Measurements from ENCODE around the gene CDSN. TPM values are rescaled to one million over a fixed set of nuclear protein-coding genes. Genes with fewer than 3 reads are reported as not detected.

Gene CDSN
- total and polyA plus RNA-seq, 2 donors (not counting 1 experiment from before 2014, with no cell fraction given): not detected

DNA sequence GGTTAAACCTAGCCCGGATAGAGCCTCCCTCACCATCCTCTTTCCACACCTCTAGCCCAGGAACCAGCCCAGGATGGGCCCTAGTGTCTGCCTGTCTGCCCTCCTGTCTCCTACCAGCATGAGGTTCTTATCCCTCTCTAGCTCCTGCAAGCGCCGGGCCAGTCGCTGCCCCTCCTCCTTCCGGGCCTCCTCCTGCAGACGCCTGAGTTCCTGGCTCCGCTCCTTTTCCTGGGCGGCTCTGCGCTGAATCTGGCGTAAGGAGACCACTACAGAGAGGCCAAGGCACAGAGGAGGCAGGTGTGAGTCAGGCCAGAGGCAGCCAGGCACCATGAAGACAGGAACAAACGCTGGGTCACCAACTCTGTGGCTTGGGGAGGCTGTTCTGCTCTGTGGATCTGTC, 22.9 kb upstream of the CDSN start:
- POLR2A ChIA-PET: no interaction called here
- H3K4me1 Mint-ChIP-seq: peaks cover 2% of the 10 kb centered on the region
- no peak overlapping the region for H2AFZ ChIP-seq (ENCODE audit: insufficient read depth, low read depth, low read length, poor library complexity, severe bottlenecking)
- DNase-seq: no peak
- TF ChIP-seq EZH2 (IDR thresholded peaks at IDR 0.05; ENCODE audit: borderline replicate concordance, insufficient read depth, low read depth, low read length, poor library complexity, severe bottlenecking): no peak
- TF ChIP-seq CTCF (IDR thresholded peaks at IDR 0.05): no peak
- H3K27ac ChIP-seq (ENCODE audit: low read length in 2 of 2): no peak overlapping the region
- intact Hi-C loops (cut with micrococcal nuclease): no loop called here
- no peaks in the 10 kb centered on the region for H3K27me3 Mint-ChIP-seq
- 93% methylated on average over 11 of the region's 11 CpGs for WGBS (ENCODE audit: insufficient coverage)
- no peak overlapping the region for H3K4me2 ChIP-seq (replicated peaks; ENCODE audit: low read depth, low read length, poor library complexity, severe bottlenecking)
- H3K9me3 Mint-ChIP-seq (ENCODE audit: insufficient read depth): no peaks in the 10 kb centered on the region
- ATAC-seq (ENCODE audit: low read depth): no peak
- no peaks in the 10 kb centered on the region for H3K79me2 ChIP-seq (ENCODE audit: control insufficient read depth, insufficient read depth, low read length)
- no peaks in the 10 kb centered on the region for H3K9me3 ChIP-seq (ENCODE audit: control extremely low read depth in 1 of 3, control insufficient read depth in 2 of 3, insufficient read depth in 1 of 3, low read length in 2 of 3)
- no peak overlapping the region for H3K4me3 Mint-ChIP-seq
- no peaks in the 10 kb centered on the region for H4K20me1 ChIP-seq (ENCODE audit: control insufficient read depth, insufficient read depth, low read length, poor library complexity, severe bottlenecking)
- peaks cover 0 to 13% of the 10 kb centered on the region in 2 experiments for H3K36me3 ChIP-seq (replicated peaks in 1 of 2; ENCODE audit: control extremely low read depth in 1 of 2, control insufficient read depth in 1 of 2, extremely low read depth in 1 of 2, insufficient read depth in 2 of 2, low read length in 1 of 2)
- no peak overlapping the region for H3K27ac Mint-ChIP-seq
- no peak overlapping the region for H3K9ac ChIP-seq (ENCODE audit: low read length)
- CTCF ChIA-PET: interaction anchor here (2.1 to 5.3 kb wide), 2 partner anchors 12 to 224 kb away, joined by 6 to 24 read pairs; no protein-coding TSS in a partner anchor
- H3K4me3 ChIP-seq (ENCODE audit: control extremely low read depth in 1 of 5, extremely low read depth in 1 of 5, insufficient read depth in 1 of 5, low read depth in 2 of 5, low read length in 4 of 5): no peak overlapping the region
- no peaks in the 10 kb centered on the region for H3K4me1 ChIP-seq (ENCODE audit: control insufficient read depth in 2 of 2, insufficient read depth in 2 of 2, low read length in 2 of 2)
- no peaks in the 10 kb centered on the region for H3K27me3 ChIP-seq (replicated peaks in 1 of 4; ENCODE audit: control extremely low read depth in 1 of 4, control insufficient read depth in 3 of 4, insufficient read depth in 4 of 4, low read length in 3 of 4)

DNA sequence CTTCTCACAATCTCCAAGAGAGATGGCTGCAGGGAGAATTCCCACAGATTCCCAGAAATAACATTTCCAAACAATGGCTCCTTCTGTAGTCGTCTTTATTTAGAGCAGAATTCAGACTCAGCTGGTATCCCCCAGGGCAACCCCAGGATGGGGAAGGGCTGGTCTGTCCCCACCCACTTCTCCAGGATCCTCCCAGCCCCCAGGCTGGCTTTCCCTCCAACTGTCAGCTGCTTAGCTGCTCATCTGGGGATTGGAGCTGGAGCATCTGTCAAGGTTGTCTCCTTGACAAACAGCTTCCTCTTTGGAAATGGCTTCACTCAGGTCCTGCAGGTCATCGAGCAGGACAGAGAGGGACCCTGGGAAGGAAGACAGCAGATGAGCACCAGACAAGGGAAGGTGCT, 22.1 kb upstream of the CDSN start:
- intact Hi-C loops (cut with micrococcal nuclease): no loop called here
- Mint-ChIP-seq H3K4me3 (no peak overlapping the region), H3K4me1 (peaks cover 4% of the 10 kb centered on the region), H3K9me3 (ENCODE audit: insufficient read depth) (no peaks in the 10 kb centered on the region), H3K27ac (no peak overlapping the region), H3K27me3 (peaks cover 3% of the 10 kb centered on the region)
- no peaks in the 10 kb centered on the region for H4K20me1 ChIP-seq (ENCODE audit: control insufficient read depth, insufficient read depth, low read length, poor library complexity, severe bottlenecking)
- ChIA-PET POLR2A (no interaction called here), CTCF (interaction anchor here (1.2 to 2.2 kb wide), 3 partner anchors 11 to 257 kb away, joined by 4 to 9 read pairs (median 6); no protein-coding TSS in a partner anchor)
- peaks cover 0 to 13% of the 10 kb centered on the region in 2 experiments for H3K36me3 ChIP-seq (replicated peaks in 1 of 2; ENCODE audit: control extremely low read depth in 1 of 2, control insufficient read depth in 1 of 2, extremely low read depth in 1 of 2, insufficient read depth in 2 of 2, low read length in 1 of 2)
- no peaks in the 10 kb centered on the region for H3K79me2 ChIP-seq (ENCODE audit: control insufficient read depth, insufficient read depth, low read length)
- no peak overlapping the region for H3K4me3 ChIP-seq (ENCODE audit: control extremely low read depth in 1 of 5, extremely low read depth in 1 of 5, insufficient read depth in 1 of 5, low read depth in 2 of 5, low read length in 4 of 5)
- H3K4me1 ChIP-seq (ENCODE audit: control insufficient read depth in 2 of 2, insufficient read depth in 2 of 2, low read length in 2 of 2): peaks cover 5 to 6% of the 10 kb centered on the region in 2 donors
- DNase-seq (no peak), ATAC-seq (ENCODE audit: low read depth) (no peak)
- H3K27ac ChIP-seq (ENCODE audit: low read length in 2 of 2): no peak overlapping the region
- WGBS (ENCODE audit: insufficient coverage): 88% methylated on average over 2 of the region's 2 CpGs
- no peak overlapping the region for H3K4me2 ChIP-seq (replicated peaks; ENCODE audit: low read depth, low read length, poor library complexity, severe bottlenecking)
- no peaks in the 10 kb centered on the region for H3K9me3 ChIP-seq (ENCODE audit: control extremely low read depth in 1 of 3, control insufficient read depth in 2 of 3, insufficient read depth in 1 of 3, low read length in 2 of 3)
- no peak overlapping the region for H2AFZ ChIP-seq (ENCODE audit: insufficient read depth, low read depth, low read length, poor library complexity, severe bottlenecking)
- no peak for TF ChIP-seq CTCF (IDR thresholded peaks at IDR 0.05)
- no peak for TF ChIP-seq EZH2 (IDR thresholded peaks at IDR 0.05; ENCODE audit: borderline replicate concordance, insufficient read depth, low read depth, low read length, poor library complexity, severe bottlenecking)
- no peaks in the 10 kb centered on the region for H3K27me3 ChIP-seq (replicated peaks in 1 of 4; ENCODE audit: control extremely low read depth in 1 of 4, control insufficient read depth in 3 of 4, insufficient read depth in 4 of 4, low read length in 3 of 4)
- no peak overlapping the region for H3K9ac ChIP-seq (ENCODE audit: low read length)
